ENCODE measurements around the gene LRRC2. TPM values are rescaled to one million over a fixed set of nuclear protein-coding genes. Genes with fewer than 3 reads are reported as not detected.

Gene LRRC2
- total and polyA plus RNA-seq, 2 of the 13 experiments (the other 11 are each of a cell fraction or from before 2014, with no cell fraction given), result 0.27 to 0.58 TPM

DNA sequence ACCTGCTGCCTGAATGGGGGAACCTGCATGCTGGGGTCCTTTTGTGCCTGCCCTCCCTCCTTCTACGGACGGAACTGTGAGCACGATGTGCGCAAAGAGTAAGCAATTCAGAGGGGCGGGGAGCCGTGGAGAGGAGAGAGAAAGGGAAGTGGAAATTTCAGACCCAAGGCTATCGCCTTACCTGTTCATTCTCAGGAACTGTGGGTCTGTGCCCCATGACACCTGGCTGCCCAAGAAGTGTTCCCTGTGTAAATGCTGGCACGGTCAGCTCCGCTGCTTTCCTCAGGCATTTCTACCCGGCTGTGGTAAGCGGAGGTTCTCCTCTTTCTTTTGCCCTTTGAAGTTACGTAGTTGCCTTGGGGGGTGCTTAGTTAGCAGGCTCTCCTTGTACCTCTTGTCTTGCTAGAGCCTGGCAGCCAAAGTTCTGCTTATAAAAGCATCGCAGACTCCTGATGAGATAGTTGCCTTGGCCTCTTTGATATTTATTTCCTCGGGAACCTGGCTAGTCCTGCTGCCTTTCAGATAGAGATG is 13.7 kb upstream of the LRRC2 start:
- no peaks in the 10 kb centered on the region for H3K27me3 ChIP-seq (ENCODE audit: control insufficient read depth in 1 of 2, insufficient read depth in 2 of 2, low read length in 2 of 2)
- H3K9me3 ChIP-seq (ENCODE audit: low read length), result no peaks in the 10 kb centered on the region
- WGBS (ENCODE audit: low lambda C conversion rate), result 94% methylated on average over 14 of the region's 14 CpGs
- intact Hi-C loops (cut with micrococcal nuclease; ENCODE audit: unreplicated experiment) (no loop called here), in situ Hi-C loops (cut with HindIII; ENCODE audit: extremely low pct_ligation_motif_present, low pct_unique_long_range_greater_than_20kb) (no loop called here)
- peak overlapping the region; percentile 73 for H3K27ac ChIP-seq (ENCODE audit: extremely low read length, insufficient read depth, low read length)
- H3K4me3 ChIP-seq (replicated peaks in 1 of 3; ENCODE audit: insufficient read depth in 1 of 3, low read depth in 2 of 3, low read length in 3 of 3), result no peak overlapping the region
- H2AFZ ChIP-seq (ENCODE audit: low read length), result no peak overlapping the region
- POLR2A ChIA-PET, result interaction anchor here (0.9 kb wide), 1 partner anchor 13 kb away, joined by 3 read pairs; no protein-coding TSS in a partner anchor
- peaks cover 78% of the 10 kb centered on the region for H3K4me1 ChIP-seq (ENCODE audit: insufficient read depth, low read length)
- H3K9ac ChIP-seq (ENCODE audit: insufficient read depth, low read depth, low read length), result no peak overlapping the region
- DNase-seq (ENCODE audit: low spot score) (no peak), ATAC-seq (no peak), FAIRE-seq (no peak)
- no peaks in the 10 kb centered on the region for H3K36me3 ChIP-seq (replicated peaks in 1 of 2; ENCODE audit: control insufficient read depth in 1 of 2, insufficient read depth in 2 of 2, low read length in 2 of 2)
- H3K79me2 ChIP-seq (ENCODE audit: insufficient read depth, low read length), result no peaks in the 10 kb centered on the region
- BruUV-seq (replicated peaks), result no TSS peak
- peak overlapping the region; percentile 44; the same call in 1 of the 2 replicates for H3K4me2 ChIP-seq (ENCODE audit: low read depth, low read length)
- no peaks in the 10 kb centered on the region for H4K20me1 ChIP-seq (ENCODE audit: insufficient read depth, low read length)
- TF ChIP-seq BORCS8-MEF2B (CRISPR knock-in tag; IDR thresholded peaks at IDR 0.05) (no peak), ZNF605 (CRISPR knock-in tag; IDR thresholded peaks at IDR 0.05) (no peak), ZNF17 (CRISPR knock-in tag; IDR thresholded peaks at IDR 0.05) (no peak), CHD4 (IDR thresholded peaks at IDR 0.05; ENCODE audit: borderline replicate concordance, low read length) (no peak), FOSL1 (CRISPR knock-in tag; IDR thresholded peaks at IDR 0.05; ENCODE audit: borderline replicate concordance) (no peak), FOXJ3 (CRISPR knock-in tag; IDR thresholded peaks at IDR 0.05; ENCODE audit: borderline replicate concordance) (no peak)
- TF ChIP-seq, protein P1, sequence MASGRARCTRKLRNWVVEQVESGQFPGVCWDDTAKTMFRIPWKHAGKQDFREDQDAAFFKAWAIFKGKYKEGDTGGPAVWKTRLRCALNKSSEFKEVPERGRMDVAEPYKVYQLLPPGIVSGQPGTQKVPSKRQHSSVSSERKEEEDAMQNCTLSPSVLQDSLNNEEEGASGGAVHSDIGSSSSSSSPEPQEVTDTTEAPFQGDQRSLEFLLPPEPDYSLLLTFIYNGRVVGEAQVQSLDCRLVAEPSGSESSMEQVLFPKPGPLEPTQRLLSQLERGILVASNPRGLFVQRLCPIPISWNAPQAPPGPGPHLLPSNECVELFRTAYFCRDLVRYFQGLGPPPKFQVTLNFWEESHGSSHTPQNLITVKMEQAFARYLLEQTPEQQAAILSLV (CRISPR knock-in tag; IDR thresholded peaks at IDR 0.05; ENCODE audit: borderline replicate concordance), result no peak
- TF ChIP-seq, protein P2, sequence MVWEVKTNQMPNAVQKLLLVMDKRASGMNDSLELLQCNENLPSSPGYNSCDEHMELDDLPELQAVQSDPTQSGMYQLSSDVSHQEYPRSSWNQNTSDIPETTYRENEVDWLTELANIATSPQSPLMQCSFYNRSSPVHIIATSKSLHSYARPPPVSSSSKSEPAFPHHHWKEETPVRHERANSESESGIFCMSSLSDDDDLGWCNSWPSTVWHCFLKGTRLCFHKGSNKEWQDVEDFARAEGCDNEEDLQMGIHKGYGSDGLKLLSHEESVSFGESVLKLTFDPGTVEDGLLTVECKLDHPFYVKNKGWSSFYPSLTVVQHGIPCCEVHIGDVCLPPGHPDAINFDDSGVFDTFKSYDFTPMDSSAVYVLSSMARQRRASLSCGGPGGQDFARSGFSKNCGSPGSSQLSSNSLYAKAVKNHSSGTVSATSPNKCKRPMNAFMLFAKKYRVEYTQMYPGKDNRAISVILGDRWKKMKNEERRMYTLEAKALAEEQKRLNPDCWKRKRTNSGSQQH (CRISPR knock-in tag; IDR thresholded peaks at IDR 0.05; ENCODE audit: low read depth), result no peak
- CTCF ChIA-PET (ENCODE audit: low intra/inter-chr PET ratio, low total read pairs), result no interaction called here

Measured in HepG2 (cell line).